HepG2 (cell line): Measurements from ENCODE around the gene EPN2. TPM values are rescaled to one million over a fixed set of nuclear protein-coding genes. Genes with fewer than 3 reads are reported as not detected.
A peak's percentile ranks its signal among the peaks of the same experiment; 100 is the strongest.

Experiments
- MIER2 ChIP-seq: IDR thresholded peaks from 2 replicates; pipeline ENCODE4 v1.6.1; 2016; ENCODE audit warnings: missing biosample characterization, missing genetic modification reagents
- NFE2L1 ChIP-seq: sonication (generic); formaldehyde crosslinking; IDR thresholded peaks from 2 replicates; pipeline ENCODE4 v1.4.0; 2020; ENCODE audit warnings: missing genetic modification reagents, mild to moderate bottlenecking, borderline replicate concordance
- PAWR ChIP-seq: sonication (generic); formaldehyde crosslinking; IDR thresholded peaks from 2 replicates; pipeline ENCODE4 v1.4.0; 2020; ENCODE audit warnings: missing genetic modification reagents, mild to moderate bottlenecking, borderline replicate concordance
- PRPF4 ChIP-seq: fragments of 200-400 bp; formaldehyde crosslinking; IDR thresholded peaks from 2 replicates; pipeline ENCODE4 v1.6.1; 2016; ENCODE audit warnings: low read length, low read depth; ENCODE audit not compliant: poor library complexity, severe bottlenecking
- RCOR2 ChIP-seq: IDR thresholded peaks from 2 replicates; pipeline ENCODE4 v1.6.1; 2016; ENCODE audit warnings: missing biosample characterization, missing genetic modification reagents
- RFXAP ChIP-seq: sonication (generic); formaldehyde crosslinking; IDR thresholded peaks from 2 replicates; pipeline ENCODE4 v1.4.0; 2020; ENCODE audit warnings: missing genetic modification reagents, borderline replicate concordance
- TBX3 ChIP-seq: fragments of 450-650 bp; IDR thresholded peaks from 2 replicates; pipeline ENCODE4 v1.6.1; 2017; ENCODE audit warnings: antibody characterized with exemption, mild to moderate bottlenecking, inconsistent platforms, borderline replicate concordance
- ZBTB34 ChIP-seq: sonication (generic); formaldehyde crosslinking; IDR thresholded peaks from 2 replicates; pipeline ENCODE4 v1.8.0; 2022; ENCODE audit warnings: mild to moderate bottlenecking, missing genetic modification reagents
- ZFP91 ChIP-seq: sonication (generic); formaldehyde crosslinking; IDR thresholded peaks from 2 replicates; pipeline ENCODE4 v1.9.0; 2022; ENCODE audit warnings: missing genetic modification reagents, mild to moderate bottlenecking, borderline replicate concordance
- ZNF142 ChIP-seq: sonication (generic); formaldehyde crosslinking; IDR thresholded peaks from 2 replicates; pipeline ENCODE4 v1.4.0; 2020; ENCODE audit warnings: missing genetic modification reagents
- ZNF280B ChIP-seq: sonication (generic); formaldehyde crosslinking; IDR thresholded peaks from 2 replicates; pipeline ENCODE4 v1.5.0; 2020; ENCODE audit warnings: missing genetic modification reagents, mild to moderate bottlenecking, borderline replicate concordance
- ZNF33B ChIP-seq: sonication (generic); formaldehyde crosslinking; IDR thresholded peaks from 2 replicates; pipeline ENCODE4 v1.5.1; 2020; ENCODE audit warnings: mild to moderate bottlenecking, missing genetic modification reagents
- ZNF567 ChIP-seq: sonication (generic); formaldehyde crosslinking; IDR thresholded peaks from 2 replicates; pipeline ENCODE4 v1.8.1; 2023; ENCODE audit warnings: mild to moderate bottlenecking, missing genetic modification reagents, borderline replicate concordance
- ZNF577 ChIP-seq: sonication (generic); formaldehyde crosslinking; IDR thresholded peaks from 2 replicates; pipeline ENCODE4 v1.4.0; 2020; ENCODE audit warnings: mild to moderate bottlenecking, low read depth, missing genetic modification reagents, borderline replicate concordance
- ZNF597 ChIP-seq: sonication (generic); formaldehyde crosslinking; IDR thresholded peaks from 2 replicates; pipeline ENCODE4 v1.5.0; 2020; ENCODE audit warnings: missing genetic modification reagents
- ZNF773 ChIP-seq: sonication (generic); formaldehyde crosslinking; IDR thresholded peaks from 2 replicates; pipeline ENCODE4 v1.4.0; 2020; ENCODE audit warnings: missing genetic modification reagents, borderline replicate concordance
- polyA plus RNA-seq, 8 experiments: library from polyadenylated mRNA; depleted of rRNA in 3 of 8; stranded (reverse) in 7 of 8; unstranded in 1 of 8; fragments of >200 nt; fragmentation: Illumina TruSeq in 4 of 8; extraction: Trizol in 4 of 8; gene quantifications; 2 replicates each; pipeline versions ENCODE4 v1.2.1 to v1.2.3, GENCODE V29; 2011 to 2016; ENCODE audit warnings: low read depth in 4 of 8, missing spikeins in 1 of 8, mixed read lengths in 1 of 8; ENCODE audit not compliant: insufficient read depth in 1 of 8
- total RNA-seq, 5 experiments: library from RNA; depleted of rRNA; stranded (reverse); fragments of >200 nt; fragmentation: Illumina TruSeq; extraction: Trizol; gene quantifications; 2 replicates each; pipeline ENCODE4 v1.2.3, GENCODE V29; 2016; ENCODE audit warnings: low read depth in 1 of 5

The EPN2 gene
- total and polyA plus RNA-seq, 2 of the 13 experiments (the other 11 are each of a cell fraction or from before 2014, with no cell fraction given), result 7.8 to 19.2 TPM

- TF ChIP-seq ZNF280B (CRISPR knock-in tag), result peak; percentile 16
- TF ChIP-seq RCOR2 (CRISPR knock-in tag), result no peak; the same call in 1 of the 2 replicates
- TF ChIP-seq ZNF142 (CRISPR knock-in tag), result peak; percentile 86
- no peak for TF ChIP-seq PRPF4
- TF ChIP-seq RFXAP (CRISPR knock-in tag), result peak; percentile 99
- TF ChIP-seq ZNF577 (CRISPR knock-in tag), result no peak
- TF ChIP-seq ZBTB34 (CRISPR knock-in tag), result no peak
- TF ChIP-seq MIER2, result peak; percentile 61; the same call in 1 of the 2 replicates
- no peak; the same call in 1 of the 2 replicates for TF ChIP-seq PAWR
- no peak for TF ChIP-seq ZNF597
- no peak for TF ChIP-seq NFE2L1
- no peak for TF ChIP-seq ZNF33B (CRISPR knock-in tag)
- TF ChIP-seq ZFP91, result peak; percentile 74; the same call in 1 of the 2 replicates
- TF ChIP-seq TBX3, result peak; percentile 80; the same call in 1 of the 2 replicates
- no peak for TF ChIP-seq ZNF567 (CRISPR knock-in tag)
- TF ChIP-seq ZNF773 (CRISPR knock-in tag), result 0 out of 2 replicates have a peak, but pooled peaks have one; percentile 64
Observed at GRCh38 chr17:19362277-19363113, 125.3 kb downstream of the EPN2 start, which contains the start of gene B9D1 (continued).
